ENCODE data around the gene SOCS4. TPM values are rescaled to one million over a fixed set of nuclear protein-coding genes. Genes with fewer than 3 reads are reported as not detected.
"Not testable (repeated sequence)": the region's sequence is repeated elsewhere in the genome, so short reads cannot be mapped to it uniquely, and the experiment has no call there.

Gene SOCS4
- total and polyA plus RNA-seq, 8 donors = 2.4 to 13.4 (median 5.7) TPM

DNA sequence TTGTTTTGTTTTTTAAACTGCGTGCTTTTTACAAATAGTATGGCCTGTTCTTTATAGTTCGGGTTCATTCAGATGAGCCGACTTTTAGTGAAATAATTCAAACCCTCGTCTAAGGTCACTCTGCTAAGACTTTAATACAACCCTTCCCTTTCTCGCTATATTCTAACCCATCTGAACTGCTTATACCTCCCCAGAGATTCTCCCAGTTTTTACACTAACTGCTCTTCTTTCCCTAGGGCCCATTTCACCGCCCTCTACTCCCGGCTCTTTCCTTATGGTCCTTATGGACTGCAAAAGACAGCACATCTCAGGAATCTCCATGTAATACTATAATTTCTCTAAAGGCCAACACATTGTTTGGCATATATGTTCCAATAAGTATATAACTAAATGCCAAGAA lies 26.5 kb downstream of the SOCS4 start:
- WGBS, 2 donors = 88 to 89% methylated on average over 7 of the region's 7 CpGs
- no peak for DNase-seq
- H3K9me3 ChIP-seq = no peaks in the 10 kb centered on the region
- ATAC-seq = no peak
- H3K36me3 ChIP-seq = no peaks in the 10 kb centered on the region
- TF ChIP-seq, protein P1, sequence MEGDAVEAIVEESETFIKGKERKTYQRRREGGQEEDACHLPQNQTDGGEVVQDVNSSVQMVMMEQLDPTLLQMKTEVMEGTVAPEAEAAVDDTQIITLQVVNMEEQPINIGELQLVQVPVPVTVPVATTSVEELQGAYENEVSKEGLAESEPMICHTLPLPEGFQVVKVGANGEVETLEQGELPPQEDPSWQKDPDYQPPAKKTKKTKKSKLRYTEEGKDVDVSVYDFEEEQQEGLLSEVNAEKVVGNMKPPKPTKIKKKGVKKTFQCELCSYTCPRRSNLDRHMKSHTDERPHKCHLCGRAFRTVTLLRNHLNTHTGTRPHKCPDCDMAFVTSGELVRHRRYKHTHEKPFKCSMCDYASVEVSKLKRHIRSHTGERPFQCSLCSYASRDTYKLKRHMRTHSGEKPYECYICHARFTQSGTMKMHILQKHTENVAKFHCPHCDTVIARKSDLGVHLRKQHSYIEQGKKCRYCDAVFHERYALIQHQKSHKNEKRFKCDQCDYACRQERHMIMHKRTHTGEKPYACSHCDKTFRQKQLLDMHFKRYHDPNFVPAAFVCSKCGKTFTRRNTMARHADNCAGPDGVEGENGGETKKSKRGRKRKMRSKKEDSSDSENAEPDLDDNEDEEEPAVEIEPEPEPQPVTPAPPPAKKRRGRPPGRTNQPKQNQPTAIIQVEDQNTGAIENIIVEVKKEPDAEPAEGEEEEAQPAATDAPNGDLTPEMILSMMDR (IDR thresholded peaks at IDR 0.05) = no peak
- peaks cover 0 to 23% (median 12%) of the 10 kb centered on the region in 3 donors for H3K4me1 ChIP-seq
- H3K27me3 ChIP-seq = no peaks in the 10 kb centered on the region
- intact Hi-C loops (cut with DNase I) = no loop called here
- no peak overlapping the region for H3K4me3 ChIP-seq
- no peak overlapping the region for H3K27ac ChIP-seq
- no peak for FAIRE-seq

DNA sequence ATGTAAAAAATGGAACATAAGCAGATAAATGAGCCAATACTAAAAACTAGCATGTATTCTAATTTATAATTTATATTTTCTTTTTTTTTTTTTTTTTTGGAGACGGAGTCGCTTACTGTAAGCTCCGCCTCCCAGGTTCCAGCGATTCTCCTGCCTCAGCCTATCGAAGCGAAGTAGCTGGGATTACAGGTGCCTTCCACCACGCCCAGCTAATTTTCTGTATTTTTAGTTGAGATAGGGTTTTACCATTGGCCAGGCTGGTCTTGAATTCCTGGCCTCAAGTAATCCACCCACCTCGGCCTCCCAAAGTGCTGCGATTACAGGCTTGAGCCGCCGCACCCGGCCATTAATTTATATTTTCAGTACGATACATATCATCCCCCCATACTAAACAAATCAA lies 27.1 kb downstream of the SOCS4 start:
- Histone ChIP-seq H3K36me3 (no peaks in the 10 kb centered on the region), H3K9me3 (no peaks in the 10 kb centered on the region), H3K4me1 (peaks cover 0 to 23% (median 12%) of the 10 kb centered on the region in 3 donors), H3K27me3 (no peaks in the 10 kb centered on the region), H3K27ac (no peak overlapping the region), H3K4me3 (no peak overlapping the region)
- no peak for DNase-seq
- intact Hi-C loops (cut with DNase I) = no loop called here
- ATAC-seq = no peak
- FAIRE-seq = no peak
- TF ChIP-seq, protein P1 (IDR thresholded peaks at IDR 0.05) = no peak
- WGBS, 2 donors = 97 to 98% methylated on average over 13 of the region's 13 CpGs

DNA sequence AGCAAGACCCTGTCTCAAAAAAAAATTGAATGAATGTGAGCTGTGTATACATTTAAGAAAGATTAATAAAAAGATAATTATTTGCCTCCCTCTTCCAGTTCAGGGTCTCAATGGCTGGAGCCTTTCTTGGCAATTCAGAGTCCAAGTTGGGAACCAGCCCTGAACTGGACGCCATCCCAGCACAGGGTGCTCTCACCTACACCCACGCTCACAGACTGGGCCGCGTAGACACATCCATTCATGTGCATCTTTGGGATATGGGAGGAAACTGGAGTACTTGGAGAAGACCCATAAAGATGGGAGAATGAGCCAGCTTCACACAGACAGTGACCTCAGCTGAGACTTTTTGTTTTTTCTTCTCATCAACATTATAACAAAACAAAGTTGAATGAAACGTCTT lies 30.9 kb downstream of the SOCS4 start:
- TF ChIP-seq, protein P1 (IDR thresholded peaks at IDR 0.05) = no peak
- FAIRE-seq (no peak), DNase-seq (no peak), ATAC-seq (no peak)
- intact Hi-C loops (cut with DNase I) = no loop called here
- peaks cover 0 to 14% (median 9%) of the 10 kb centered on the region in 3 donors for H3K4me1 ChIP-seq
- no peaks in the 10 kb centered on the region for H3K27me3 ChIP-seq
- H3K9me3 ChIP-seq = no peaks in the 10 kb centered on the region
- H3K27ac ChIP-seq = no peak overlapping the region
- no peak overlapping the region for H3K4me3 ChIP-seq
- WGBS, 2 donors = 94 to 97% methylated on average over 5 of the region's 5 CpGs
- H3K36me3 ChIP-seq = peaks cover 0 to 2% (median 0%) of the 10 kb centered on the region in 3 donors

DNA sequence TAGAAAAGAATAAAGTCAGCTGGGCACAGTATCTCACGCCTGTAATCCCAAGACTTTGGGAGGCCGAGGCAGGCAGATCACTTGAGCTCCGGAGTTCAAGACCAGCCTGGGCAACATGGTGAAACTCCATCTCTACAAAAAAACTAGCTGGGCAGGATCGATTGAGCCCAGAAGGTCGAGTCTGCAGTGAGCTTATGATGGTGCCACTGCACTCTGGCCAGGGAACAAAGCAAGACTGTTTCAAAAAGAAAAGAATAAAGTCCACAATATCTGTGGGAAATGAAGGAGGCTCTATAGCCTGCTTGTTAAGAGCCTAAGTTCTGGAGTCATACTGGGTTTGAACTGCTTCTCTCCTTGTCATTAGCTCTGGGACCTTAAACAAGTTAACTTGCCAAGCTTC lies 32.3 kb downstream of the SOCS4 start:
- TF ChIP-seq, protein P1 (IDR thresholded peaks at IDR 0.05) = no peak
- H3K4me3 ChIP-seq = no peak overlapping the region
- H3K27me3 ChIP-seq = no peaks in the 10 kb centered on the region
- ATAC-seq = no peak
- H3K9me3 ChIP-seq = no peaks in the 10 kb centered on the region
- no peak overlapping the region for H3K27ac ChIP-seq
- FAIRE-seq = no peak
- intact Hi-C loops (cut with DNase I) = no loop called here
- WGBS, 2 donors = 91 to 94% methylated on average over 5 of the region's 5 CpGs
- peaks cover 0 to 6% (median 4%) of the 10 kb centered on the region in 3 donors for H3K4me1 ChIP-seq
- H3K36me3 ChIP-seq = peaks cover 0 to 11% (median 6%) of the 10 kb centered on the region in 3 donors
- no peak for DNase-seq

DNA sequence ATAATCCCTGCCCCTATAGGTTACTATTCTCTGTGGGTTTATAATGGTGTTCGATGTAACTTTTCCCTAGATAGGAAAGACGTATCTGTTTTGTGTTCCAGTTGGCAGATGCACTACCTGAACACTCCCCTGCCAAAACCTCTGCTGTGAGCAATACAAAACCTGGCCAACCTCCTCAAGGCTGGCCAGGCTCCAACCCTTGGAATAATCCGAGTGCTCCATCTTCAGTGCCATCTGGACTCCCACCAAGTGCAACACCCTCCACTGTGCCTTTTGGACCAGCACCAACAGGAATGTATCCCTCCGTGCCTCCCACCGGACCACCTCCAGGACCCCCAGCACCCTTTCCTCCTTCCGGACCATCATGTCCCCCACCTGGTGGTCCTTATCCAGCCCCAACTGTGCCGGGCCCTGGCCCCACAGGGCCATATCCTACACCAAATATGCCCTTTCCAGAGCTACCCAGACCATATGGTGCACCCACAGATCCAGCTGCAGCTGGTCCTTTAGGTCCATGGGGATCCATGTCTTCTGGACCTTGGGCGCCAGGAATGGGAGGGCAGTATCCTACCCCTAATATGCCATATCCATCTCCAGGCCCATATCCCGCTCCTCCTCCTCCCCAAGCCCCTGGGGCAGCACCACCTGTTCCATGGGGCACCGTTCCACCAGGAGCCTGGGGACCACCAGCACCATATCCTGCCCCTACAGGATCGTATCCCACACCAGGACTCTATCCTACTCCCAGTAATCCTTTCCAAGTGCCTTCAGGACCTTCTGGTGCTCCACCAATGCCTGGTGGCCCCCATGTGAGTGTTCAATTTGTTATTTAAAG lies 35.7 kb downstream of the SOCS4 start:
- ATAC-seq (peak in 1 of 4 donors; percentile 26), DNase-seq (peak in 2 of 6 donors; percentile 19 to 51), FAIRE-seq (no peak)
- WGBS, 2 donors = 83 to 84% methylated on average over 11 of the region's 11 CpGs
- no peaks in the 10 kb centered on the region for H3K4me1 ChIP-seq
- no peak overlapping the region for H3K27ac ChIP-seq
- no peak overlapping the region for H3K4me3 ChIP-seq
- H3K36me3 ChIP-seq = peaks cover 0 to 15% (median 6%) of the 10 kb centered on the region in 3 donors
- H3K9me3 ChIP-seq = no peaks in the 10 kb centered on the region
- TF ChIP-seq, protein P1 (IDR thresholded peaks at IDR 0.05) = no peak
- no peaks in the 10 kb centered on the region for H3K27me3 ChIP-seq
- intact Hi-C loops (cut with DNase I) = no loop called here

DNA sequence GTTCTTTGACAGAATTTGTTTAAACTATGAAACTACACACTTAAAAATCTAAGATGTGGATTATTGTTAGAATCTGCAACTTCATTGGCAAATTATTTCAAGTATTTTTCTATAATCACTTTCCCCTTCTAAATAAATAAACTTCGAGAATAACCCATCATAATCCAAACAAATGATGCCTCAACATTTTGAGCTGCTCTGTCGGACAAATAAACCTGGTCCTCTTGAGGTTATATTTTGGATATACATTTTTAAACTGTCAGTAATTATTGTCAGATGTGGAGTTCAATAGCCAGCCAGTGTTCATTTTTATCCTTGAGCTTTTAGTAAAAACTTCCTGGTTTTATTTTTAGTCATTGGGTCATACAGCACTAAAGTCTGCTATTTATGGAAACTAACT lies 37.9 kb downstream of the SOCS4 start:
- FAIRE-seq = peak; percentile 59
- H3K4me1 ChIP-seq; H3K27ac ChIP-seq; H3K4me3 ChIP-seq; intact Hi-C loops (cut with DNase I); H3K27me3 ChIP-seq; ATAC-seq; DNase-seq; H3K9me3 ChIP-seq: not testable (repeated sequence)
- H3K36me3 ChIP-seq = peaks cover 0 to 15% (median 6%) of the 10 kb centered on the region in 3 donors
- WGBS, 2 donors = 76 to 83% methylated on average over 2 of the region's 2 CpGs

Measured in pancreas (tissue), 10 donors.